ENCODE results near the gene LAMC2.

Gene LAMC2

DNA sequence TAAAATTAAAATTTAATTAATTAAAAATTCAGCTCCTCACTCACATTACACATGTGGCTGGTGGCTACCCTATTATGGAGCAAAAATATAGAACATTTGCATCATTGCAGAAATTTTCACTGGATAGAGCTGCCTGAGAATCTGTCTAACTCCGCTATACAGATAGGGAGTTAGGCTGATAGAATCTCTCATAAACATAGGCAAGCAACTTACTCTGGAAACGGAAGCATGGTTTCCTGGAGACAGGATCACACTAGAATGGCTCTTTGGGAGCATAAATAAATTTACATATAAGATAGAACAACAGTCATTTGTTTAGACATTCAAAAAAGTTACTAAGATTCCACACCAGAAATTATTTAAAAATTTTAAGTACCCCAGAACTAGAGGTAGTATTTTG lies 12.2 kb upstream of the LAMC2 start:
- DNase-seq = no peak

DNA sequence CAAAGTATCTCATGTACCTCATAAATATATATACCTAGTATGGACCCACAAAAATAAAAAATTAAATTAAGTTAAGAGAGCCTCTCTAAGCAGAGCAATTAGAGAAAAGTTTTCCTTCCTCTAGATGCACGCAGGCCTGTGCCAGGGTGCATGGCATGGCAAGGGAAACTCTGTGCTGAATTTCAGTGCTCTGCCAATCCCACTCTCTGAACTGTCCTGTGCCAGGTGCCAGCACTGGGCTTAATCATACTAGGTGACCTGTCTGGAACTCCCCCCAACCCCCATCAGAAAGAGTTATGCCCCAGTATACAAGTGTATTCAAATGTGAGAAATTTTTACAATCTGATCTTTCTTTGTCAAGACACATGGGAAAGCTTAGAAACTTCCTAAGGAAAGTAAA lies 10.4 kb upstream of the LAMC2 start:
- no peak for DNase-seq

DNA sequence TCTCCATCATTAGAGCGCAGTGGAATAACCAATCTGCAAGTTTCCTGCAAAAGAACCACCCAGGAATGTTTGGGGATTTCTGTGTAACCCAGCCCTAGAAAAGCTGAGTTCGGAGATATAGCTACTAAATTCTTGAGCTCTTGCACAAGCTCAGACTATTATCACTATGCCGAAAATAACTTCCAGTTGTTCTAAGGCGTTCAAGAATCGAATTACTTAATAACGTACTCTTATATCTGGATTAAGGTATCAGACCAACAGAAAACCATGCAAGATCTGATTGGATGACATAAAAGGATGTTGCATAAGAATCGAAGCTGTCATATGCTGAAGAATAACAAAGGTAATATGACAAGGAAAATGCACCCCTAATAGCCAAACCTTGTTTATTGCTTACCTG lies 7.5 kb upstream of the LAMC2 start:
- no peak for DNase-seq

DNA sequence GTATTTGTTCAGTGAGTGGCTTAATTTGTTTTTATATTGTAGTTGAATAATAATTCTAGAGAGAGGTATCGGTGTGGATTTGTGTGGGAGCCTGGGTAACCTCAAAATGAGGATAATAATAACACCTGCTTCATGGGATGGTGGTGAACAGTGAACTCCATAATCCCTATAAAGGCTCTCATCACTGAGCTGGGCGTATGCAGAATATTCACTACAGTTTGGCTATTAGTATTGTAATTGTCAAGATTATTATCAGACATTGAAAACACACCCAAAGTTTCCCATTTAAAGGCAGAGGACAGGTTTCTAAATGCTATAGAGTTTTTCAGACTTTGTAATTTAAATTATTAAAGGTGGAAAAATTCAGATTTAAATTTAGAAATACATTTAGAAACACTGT lies 7.0 kb upstream of the LAMC2 start:
- DNase-seq = no peak

DNA sequence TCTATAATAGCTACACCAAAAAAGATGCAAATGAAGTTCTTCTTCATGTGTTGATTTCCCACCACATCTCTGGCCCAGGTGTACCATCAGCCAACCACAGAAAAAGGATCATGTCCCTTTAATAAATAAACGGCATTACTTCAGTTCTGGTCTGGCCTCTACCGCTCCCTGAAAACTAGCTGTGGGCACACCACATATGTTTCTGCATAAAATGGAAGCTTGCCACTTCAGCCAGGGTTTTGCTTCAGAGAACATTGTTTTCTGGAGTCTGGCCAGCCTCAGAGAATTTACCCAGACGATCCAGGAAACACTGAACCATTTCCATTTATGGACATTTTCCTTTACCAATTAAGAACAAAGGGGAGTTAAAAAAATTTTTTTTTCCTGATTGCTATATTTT lies 5.8 kb upstream of the LAMC2 start:
- DNase-seq = peak; percentile 37

DNA sequence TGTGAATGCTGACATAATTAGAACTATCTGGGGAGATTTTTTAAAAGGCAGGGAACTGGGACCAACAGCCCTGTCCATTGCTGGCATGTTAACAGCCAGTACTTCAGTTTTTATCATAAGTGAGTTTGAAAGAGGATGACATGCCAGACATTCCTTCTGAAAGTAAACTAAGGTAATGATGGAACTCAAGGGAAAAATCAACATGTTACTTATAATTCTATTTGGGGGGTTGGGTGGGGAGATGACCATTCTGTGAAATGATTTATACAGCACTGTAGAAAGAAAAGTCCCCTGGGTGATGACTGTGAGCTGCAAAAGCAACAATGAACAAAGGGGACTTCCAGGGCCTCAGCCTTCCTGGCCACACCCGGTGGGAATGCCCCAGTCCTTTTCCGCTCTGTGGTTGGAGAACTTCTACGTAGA lies 5.4 kb upstream of the LAMC2 start:
- DNase-seq = no peak

DNA sequence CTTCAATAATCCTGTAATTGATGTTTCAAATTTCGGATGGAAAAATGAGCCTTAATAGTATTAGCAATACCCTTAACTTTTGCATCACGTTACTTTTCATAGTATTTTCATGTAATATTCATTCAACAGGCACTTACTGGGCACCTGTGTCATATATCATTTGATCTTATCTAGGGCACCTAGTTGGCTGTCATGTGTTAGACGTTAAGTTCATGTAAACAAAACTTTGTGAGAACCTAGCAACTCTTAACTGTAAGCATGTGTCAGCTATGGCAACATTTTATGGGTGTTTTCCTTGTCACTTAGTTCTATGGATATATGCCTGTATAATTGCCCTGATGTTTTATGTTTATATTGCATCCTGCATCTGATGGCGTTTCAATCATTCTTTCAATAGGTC lies 777 bp downstream of the LAMC2 start:
- DNase-seq = no peak

DNA sequence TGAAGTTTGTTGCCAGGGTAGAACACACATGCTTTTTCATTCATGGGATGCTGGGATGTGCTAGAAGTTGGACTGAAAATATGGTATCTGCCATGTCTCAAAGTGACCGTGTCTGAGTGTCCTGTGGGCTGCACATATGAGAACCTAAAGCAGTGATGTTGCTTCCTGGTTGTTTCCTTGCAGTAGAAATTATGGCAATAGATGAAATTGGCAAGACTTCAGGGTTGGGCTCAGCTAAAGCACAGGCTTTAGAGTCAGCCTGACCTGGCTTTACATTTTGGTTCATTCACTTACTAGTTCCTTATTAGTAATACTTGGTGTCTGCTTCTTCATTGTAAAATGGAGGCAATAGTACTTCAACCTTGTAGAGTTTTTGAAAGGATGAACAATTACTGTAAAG lies 2.2 kb downstream of the LAMC2 start:
- DNase-seq = no peak

DNA sequence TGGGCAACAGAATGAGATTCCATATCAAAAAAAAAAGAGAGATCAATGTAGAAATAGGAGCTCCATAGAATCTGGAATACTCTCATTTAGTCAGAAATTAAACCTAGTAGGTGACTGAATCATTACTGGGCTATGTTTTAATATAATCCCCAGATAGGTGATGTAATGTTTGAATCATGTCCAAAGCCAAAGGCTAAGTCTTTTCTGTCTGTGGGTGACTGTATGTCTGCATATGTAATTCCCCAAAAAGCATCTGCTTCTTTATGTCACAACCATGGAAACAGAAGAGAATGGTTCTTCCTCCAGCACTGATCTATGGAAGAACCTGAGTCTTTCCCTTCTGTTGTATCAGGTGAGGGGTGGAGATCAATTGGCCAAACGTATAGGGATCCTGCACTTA lies 5.8 kb downstream of the LAMC2 start:
- no peak for DNase-seq

DNA sequence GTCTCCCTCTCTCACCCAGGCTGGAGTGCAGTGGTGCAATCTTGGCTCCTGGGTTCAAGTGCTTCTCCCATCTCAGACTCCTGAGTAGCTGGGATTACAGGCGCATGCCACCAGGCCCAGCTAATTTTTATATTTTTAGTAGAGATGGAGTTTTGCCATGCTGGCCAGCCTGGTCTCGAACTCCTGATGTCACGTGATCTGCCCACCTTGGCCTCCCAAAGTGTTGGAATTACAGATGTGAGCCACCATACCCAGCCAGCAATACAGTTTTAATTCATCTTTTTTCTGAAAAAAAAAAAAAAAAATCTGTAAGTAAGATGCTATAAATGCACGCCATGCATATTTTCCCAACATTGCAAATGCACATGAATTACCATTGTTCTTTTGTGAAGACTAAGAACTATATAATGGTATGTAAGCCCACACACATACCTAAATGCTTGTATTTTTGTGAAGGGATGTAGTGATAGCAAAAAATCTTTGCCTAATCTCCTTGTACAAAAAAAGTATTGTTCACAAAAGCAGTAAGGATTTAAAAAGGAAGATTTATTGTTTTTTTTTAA lies 8.0 kb downstream of the LAMC2 start:
- no peak for DNase-seq

DNA sequence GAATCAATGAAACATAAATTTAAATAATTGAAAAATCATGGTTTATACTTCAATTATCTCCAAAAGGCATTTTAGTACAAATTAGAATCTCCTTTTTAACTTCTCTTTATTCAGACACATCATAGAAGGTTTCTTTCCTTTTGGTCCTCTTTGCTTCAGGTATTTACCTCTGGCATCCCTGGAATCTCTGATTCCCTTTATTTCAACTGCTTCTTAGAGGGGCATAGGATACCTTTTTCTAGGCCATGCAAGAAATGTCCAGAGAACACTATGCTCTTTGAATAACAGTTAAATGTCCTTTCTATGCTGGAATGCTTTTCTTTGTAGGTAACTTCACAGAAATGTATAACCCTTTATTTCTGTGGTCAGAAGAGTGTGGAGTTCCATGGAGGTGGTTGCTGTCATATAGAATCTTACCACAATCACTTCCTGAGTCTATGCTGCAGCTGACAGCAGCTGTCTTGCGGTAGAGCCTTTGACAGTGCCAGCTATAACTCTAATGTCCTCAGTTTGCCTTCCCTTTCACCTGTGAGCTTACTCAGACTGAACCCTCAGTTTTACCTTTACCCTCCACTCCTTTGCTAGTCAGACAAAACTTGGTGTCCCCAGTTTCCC lies 8.6 kb downstream of the LAMC2 start:
- no peak for DNase-seq

DNA sequence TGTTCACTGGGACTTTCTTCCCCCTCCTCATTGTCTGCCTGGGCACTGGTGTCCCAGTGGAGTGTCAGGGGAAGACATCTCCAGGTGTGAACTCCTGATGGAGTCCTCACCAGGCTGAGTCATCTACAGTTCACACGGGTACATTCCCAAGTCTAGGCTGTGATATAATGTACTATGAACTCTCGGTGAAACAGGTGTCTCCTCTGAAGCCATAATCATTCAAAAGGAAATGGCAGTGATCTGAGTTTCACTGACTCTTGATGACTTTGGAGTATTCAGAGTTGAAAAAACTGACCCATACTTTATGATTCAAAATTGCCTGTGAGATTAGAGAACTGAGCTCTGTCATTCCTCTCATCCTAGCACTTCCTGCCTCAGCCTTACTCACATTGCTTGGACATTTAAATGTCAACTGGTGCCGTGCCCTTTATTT lies 9.1 kb downstream of the LAMC2 start:
- DNase-seq = no peak

DNA sequence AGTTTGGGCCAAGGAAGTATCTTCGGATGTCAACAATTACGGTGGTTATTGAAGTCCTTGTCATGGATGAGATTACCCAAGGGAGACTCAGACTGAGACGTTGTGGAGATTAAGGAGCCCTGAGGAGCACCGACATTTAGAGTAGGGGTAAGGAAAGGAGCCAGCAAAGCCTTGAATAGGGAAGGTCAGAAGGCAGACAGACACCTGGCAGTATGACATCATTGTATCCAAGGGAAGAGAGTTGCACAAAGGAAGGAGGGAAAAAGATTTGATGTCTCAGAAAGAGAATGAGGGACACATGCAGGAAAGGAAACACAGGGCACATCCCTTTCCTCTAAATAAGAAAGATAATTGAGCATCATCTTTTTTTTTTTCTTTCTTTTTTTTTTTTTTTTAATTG lies 11.7 kb downstream of the LAMC2 start:
- DNase-seq = no peak

DNA sequence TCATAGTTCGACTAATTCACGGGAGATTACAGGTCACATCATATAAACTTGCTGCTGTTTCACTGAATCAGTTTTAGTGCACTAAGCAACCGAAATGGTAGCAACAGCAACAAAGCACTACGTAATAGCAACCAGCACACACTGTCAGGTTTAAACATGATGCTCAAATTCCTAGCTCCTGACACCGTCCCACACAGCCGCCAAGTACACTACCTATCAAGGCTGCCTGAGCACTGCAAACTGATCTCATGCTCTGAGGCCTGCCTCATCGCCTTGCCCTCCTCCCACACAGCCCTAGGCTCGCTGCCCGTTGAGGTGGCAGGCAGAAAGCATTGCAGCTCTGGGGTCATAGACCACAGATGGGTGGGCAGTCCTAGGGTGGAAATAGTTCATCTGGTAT lies 12.4 kb downstream of the LAMC2 start:
- DNase-seq = no peak

DNA sequence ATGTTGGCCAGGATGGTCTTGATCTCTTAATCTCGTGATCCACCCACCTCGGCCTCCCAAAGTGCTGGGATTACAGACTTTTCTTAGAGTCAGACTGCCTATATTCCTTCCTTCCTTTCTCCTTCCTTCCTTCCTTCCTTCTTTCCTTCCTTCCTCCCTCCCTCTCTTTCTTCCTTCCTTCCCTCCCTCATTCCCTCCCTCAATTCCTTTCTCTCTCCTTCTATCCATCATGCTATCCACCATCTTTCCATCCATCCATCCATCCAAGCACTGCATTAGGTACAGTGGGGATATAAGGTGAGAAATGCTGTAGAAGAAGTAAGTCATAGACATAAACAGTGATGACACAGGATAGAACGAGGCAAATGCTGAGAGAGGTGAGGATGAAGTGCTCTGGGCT lies 13.2 kb downstream of the LAMC2 start:
- DNase-seq = no peak

DNA sequence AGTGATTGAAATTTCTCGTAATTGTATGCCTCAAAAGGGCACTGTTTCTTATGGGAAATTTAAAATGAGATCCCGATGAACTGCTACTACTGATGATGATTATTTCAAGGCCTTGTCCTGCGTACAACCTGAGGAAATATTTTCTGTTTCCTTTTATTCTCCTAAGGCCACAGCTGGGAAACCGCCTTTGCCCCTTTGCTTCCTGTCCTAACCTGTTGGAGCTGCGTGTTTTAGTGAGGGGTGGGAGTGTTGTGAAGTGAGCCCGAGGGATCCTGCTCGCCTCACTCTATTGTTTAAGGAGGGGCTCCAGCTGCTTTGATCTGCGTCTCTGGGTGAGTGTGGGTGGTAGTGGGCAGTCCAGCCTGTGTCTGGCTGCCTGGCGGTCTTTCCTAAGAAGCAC lies 14.4 kb downstream of the LAMC2 start:
- no peak for DNase-seq

DNA sequence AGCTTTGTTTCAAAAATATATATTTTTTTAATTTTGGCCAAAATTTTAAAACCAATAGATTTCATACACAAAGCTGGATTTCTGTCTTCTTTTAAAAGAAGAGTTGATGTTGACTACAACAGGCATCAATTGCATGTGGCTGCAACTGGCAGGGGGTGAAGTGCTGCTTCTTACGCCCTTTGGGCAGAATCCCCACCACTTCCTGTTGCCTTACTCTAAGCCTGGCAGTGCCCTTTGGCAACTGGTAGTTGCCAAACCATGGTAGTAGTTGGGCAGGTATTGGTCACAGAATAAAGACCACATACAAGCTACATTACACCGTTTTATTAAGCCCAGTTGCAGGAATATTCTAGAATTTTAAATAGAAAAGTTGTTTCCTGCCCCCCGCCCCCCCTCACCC lies 17.0 kb downstream of the LAMC2 start:
- DNase-seq = no peak

DNA sequence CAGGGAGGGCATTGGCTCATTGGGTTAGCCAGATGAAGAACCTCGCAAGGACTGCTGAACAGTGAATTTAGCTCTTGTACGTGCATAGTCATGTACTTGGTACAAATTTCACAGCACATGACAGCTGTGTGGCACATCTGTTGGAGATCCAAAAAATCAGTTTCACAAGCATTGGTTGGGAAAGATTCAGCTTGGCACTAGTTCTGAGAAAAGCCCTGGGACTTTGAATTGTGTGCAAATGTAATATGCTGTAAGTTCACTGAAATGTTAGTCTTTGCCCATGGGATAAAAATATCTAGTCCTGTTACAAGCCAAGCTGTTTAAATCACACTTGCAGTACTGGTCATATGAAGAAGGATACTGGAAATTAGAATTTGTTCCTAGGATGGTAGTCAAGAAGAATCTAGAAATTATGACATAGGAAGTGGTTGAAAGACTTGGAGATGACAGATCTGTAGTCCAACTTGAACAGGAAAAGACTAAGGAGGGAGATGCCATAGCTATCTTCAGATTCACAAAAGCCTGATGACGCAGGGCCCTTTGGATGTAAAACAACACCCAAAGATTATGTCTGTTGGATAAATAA lies 19.2 kb downstream of the LAMC2 start:
- no peak for DNase-seq

DNA sequence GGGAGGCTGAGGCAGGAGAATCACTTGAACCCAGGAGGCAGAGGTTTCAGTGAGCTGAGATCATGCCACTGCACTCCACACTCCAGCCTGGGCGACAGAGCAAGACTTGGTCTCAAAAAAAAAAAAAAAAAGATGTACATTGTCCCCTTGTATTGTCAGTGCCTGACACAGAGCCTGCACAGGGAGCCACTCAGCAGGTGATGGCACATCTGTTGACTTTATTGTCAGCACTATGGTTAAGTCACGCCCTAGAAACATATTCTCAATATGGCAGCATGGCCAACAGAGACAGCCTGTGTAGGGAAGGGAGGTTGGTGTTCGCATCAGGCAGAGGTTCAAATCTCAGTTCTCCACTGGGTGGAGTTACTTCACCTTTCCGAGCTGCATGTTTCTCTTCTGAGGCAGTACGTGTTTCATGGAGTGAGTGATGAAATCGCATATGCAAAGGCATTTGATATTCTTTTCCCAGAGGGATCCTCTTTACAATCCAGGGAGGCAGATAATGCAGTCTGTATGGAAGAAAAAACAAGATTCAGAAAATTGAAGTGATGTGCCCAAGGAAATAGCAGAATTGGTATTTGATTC lies 20.6 kb downstream of the LAMC2 start:
- DNase-seq = no peak

DNA sequence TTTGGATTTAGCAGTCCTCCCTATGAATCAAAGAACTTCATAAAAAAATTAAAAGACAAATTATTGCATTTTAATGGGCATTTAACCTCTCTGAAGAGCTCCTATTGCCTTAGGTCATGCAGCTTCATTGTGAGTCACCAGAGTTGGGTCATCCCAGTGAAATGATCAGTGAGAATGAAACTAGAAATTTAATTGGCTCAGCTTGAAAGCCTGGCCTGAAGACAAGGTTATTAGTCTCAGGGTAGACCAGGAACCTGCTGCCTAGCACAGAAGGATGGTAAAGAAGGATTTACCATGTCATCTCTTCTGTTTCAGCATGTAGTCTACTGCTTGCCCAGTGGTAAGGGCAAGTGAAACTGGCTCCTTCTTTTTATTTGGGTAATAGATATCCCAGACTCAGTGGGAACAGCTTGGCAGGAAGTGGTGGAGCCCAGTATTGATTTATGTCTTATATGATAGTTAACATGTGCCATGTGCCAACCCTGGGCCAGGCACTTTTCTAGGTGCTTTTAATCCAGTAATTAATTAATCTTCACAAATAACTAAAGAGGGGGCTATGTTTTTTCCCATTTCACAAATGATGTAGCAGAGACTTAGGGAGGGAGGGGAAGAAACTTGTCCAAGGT lies 23.6 kb downstream of the LAMC2 start:
- DNase-seq = no peak

DNA sequence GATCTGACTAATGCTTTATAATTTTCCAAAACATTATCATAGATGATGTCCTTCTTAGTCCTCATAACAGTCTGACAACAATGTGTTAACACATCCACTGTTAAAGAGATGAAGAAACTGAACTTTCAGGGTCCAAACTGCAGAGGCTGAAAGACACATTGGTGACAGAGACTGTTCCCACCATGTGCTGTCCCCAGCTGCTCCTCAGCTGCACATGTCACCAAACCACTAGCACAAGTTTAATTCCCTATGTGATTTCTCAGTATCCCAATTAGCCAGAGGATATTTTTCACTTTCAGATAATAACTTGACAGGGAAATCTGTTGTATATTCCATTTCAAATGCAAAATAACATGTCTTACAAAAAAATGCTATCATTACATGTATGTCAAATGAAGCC lies 24.6 kb downstream of the LAMC2 start:
- no peak for DNase-seq

DNA sequence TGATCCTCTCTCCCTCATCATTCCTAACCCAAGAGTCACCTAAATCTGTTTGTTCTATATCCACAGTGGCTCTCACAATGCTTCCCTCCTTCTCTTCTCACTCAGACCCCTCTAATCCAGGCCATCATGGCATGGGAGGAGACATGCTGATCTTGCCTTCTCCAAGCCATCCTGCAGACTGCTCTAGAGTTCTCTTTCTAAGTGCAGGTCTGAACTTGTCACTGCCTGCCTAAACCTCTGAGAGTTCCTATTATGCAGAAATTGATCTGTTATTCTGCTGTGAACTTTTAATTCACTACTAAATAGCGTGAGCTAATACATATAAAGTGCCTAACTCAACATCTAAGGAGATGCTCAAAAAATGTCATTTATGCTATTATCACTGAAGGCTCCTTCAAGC lies 26.8 kb downstream of the LAMC2 start:
- no peak for DNase-seq

DNA sequence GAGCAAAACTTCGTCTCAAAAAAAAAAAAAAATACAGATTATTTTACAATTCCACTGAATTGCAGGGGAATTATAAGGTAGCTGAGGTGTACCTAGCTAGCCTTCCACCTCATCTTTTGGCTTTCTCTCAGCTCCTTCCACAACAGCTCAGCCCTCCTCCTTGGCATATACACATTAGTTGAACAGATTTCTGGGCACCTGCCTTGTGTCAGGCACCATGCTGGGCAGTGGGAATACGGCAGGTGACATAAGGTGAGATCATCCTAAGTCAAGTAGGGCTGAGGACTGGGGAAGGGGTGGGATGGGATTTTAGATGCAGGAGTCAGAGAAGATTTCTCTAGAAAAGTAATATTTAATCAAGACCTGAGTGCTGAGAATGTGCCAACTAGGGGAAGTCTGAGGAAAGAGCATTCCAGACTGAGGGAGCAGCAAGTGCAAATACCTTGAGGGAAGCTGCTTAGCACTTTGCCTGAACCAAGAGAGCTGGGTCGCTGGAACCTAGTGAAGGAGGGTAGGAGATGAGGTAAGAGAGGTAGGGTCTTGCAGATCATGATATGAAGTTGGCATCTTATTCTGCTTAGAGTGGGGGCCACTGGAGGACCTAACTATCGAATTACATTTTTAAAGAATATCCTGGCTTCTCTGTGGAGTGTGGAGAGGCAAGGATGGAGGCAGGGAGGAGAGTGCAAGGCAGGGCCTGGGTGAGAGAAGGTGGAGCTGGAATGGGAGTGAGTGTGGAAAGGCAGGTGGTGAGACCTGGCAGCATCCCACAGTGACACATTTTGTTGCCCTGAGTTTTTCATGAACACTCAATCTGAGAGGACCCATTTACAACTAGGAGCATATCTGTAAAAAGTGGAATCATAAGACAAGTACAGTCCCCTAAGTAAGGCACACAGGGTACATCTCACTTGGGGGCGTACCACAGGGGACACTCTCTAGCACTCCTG lies 28.2 kb downstream of the LAMC2 start:
- peak; percentile 41 for DNase-seq
